GM15510 (cell line): ENCODE data around the gene SLCO4C1.

Experiments used
- POLR2A ChIP-seq: IDR thresholded peaks from 3 replicates; pipeline ENCODE4 v1.6.1; 2011; ENCODE audit warnings: borderline replicate concordance; ENCODE audit not compliant: insufficient read length; ENCODE audit errors: extremely low read depth

Gene SLCO4C1

GRCh38 chr5:102296178-102296817 lies at the start of gene SLCO4C1:
Gene SLCO4C1 (minus strand): TSS chr5:102296284. CDS start chr5:102296262, 22 bp downstream.
- TF ChIP-seq POLR2A, result peak; percentile 41

- TF ChIP-seq POLR2A, result no peak
Observed at GRCh38 chr5:102341681-102342288, 45.7 kb upstream of the SLCO4C1 start.

DNA sequence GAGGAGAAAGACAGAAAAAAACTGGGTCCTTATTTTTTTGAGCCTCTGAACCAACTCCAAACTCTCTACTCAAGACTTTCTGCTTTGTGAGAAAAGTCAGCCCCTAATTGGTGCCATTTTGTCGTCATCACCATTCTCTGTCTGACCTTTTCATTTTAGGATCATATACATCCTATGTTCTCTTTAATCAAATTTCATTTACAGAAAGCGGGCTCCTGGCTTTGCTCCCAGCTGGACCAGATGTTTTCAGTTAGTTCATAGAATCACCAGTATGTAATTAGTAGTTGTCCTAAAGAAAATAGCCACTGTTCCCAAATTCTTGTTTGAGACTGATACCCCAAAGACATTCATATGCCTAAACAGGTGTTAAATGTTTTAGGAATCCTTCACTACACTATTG lies 28.6 kb upstream of the SLCO4C1 start:
- no peak for TF ChIP-seq POLR2A

GRCh38 chr5:102314328-102314727 lies 18.2 kb upstream of the SLCO4C1 start:
- no peak for TF ChIP-seq POLR2A

- TF ChIP-seq POLR2A, result no peak
Observed at GRCh38 chr5:102313912-102314311, 17.8 kb upstream of the SLCO4C1 start.

GRCh38 chr5:102312586-102313370 lies 16.7 kb upstream of the SLCO4C1 start:
- no peak for TF ChIP-seq POLR2A

DNA sequence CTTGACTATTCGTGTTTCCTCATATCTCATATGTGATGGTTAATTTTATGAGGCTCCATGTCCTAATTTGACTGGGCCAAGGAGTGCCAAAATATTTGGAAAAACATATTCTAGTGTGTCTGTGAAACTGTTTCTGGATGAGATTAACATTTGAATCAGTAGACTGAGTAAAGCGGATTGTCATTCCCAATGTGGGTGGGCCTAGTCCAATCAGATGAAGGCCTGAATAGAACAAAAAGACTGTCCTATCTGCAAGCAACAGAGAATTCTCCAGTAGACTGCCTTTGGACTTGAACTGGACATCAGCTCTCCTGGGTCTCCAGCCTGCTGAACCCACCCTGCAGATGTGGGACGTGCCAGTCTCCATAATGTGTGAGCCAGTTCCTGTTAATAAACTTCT lies 13.5 kb upstream of the SLCO4C1 start:
- TF ChIP-seq POLR2A, result no peak

DNA sequence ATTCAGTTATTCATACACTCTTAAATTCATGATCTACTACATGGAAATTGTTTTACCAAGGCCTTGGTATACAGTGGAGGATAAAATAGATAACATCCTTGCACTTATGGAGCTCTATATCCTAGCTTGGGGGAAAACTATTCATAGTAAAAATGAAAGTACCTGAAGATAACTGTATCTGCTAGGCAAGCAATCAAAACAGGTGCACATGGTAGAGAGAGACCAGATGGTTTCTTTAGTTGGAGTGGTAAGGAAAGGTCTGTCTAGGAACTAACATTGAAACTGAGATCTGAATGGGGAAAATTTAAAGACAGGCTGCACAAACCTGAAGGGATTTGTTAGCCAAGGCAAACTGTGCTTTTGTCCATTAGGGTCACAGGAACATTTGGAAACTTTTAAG lies 11.1 kb upstream of the SLCO4C1 start:
- TF ChIP-seq POLR2A, result no peak

DNA sequence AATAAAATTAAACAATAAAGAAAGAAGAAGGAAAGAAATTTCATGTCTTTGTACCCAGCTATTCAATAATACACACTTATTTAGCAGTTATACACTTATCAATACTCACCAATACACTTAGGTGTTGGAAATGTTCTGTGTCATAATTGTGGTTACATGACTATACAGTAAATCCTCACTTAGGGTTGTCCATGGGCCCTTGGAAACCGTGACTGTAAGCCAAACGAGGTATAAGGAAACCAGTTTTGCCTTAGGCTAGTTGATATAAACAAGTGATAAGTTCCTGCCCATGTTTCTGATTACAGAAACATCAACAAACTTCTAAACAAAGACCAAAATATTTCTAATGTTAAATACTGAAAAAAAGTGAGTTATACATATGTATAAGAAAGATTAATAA lies 10.0 kb upstream of the SLCO4C1 start:
- no peak for TF ChIP-seq POLR2A

DNA sequence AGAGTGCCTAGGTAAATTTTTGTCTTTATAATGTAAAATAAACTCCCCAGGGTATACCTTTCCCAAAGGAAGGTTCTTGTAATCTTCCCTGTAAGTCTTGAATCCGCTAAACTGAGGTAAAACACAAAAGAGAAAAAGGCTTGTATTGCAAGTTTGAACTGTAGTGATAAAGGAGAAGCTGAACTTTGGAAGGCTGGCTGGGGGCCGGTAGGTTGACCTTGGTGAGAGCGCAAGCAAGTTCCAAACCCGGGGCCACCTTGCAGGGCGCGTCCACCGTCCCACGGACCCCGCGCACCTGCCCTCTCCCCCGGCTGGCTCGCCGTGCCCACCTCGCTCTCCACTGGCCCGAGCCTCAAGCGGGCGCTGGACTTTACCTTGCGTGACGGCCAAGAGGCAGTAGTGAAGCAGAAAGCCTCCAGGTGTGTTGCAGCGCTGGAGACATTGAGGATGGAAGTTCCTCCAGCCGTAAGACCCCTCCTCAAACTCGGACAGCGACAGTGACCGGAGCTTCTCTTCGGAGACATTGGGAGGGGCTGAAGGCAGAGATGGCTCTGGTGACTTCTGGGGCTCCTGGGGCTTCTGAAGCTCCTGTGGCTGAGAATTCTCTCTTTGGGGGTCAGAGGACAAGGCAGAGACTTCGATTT lies 428 bp downstream of the SLCO4C1 start:
- no peak for TF ChIP-seq POLR2A

- TF ChIP-seq POLR2A, result no peak
Observed at GRCh38 chr5:102294886-102295395, 1.1 kb downstream of the SLCO4C1 start.

GRCh38 chr5:102290004-102290403 lies 6.1 kb downstream of the SLCO4C1 start:
- no peak for TF ChIP-seq POLR2A

DNA sequence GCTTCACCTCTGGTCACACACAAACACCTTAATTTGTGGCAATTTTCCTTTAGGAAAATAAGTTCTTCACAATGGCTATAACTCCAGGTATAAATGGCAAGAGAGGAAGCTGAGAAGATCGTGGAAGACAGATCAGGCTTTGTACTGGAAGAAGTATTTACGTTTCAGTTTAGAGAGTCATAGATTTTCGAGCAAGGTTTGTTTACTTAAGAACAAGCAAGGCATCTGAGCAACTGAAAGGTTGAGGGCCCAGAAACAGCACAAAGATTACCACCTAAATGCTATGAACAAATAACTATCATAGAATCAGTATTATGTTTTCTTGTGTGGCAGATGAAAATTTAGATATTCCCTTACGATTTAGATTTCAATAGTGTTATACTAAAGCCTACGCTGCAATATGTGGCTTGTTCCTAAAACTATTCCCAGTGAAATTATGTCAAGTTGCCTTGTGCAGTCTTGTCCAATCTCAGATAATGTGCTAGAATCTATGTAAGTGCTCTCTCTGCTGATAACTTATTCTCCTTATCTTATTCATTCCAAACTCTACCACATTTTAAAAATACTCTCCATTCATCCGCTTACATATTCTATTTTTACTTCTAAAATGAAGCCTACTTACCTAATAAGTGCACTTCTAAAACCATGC lies 6.7 kb downstream of the SLCO4C1 start:
- TF ChIP-seq POLR2A, result no peak

GRCh38 chr5:102288630-102289029 lies 7.5 kb downstream of the SLCO4C1 start:
- no peak for TF ChIP-seq POLR2A
